H1 (cell line): ENCODE results near the gene HMCN2. TPM values are rescaled to one million over a fixed set of nuclear protein-coding genes. Genes with fewer than 3 reads are reported as not detected.

Experiments
- SP2 ChIP-seq: IDR thresholded peaks from 2 replicates; pipeline ENCODE4 v1.6.1; 2012; ENCODE audit warnings: mild to moderate bottlenecking, low read length, inconsistent platforms
- YY1 ChIP-seq: IDR thresholded peaks from 2 replicates; pipeline ENCODE4 v1.6.1; 2011; ENCODE audit warnings: low read depth, mild to moderate bottlenecking, low read length
- polyA plus RNA-seq, 7 experiments: library from polyadenylated mRNA; depleted of rRNA in 3 of 7; stranded (reverse) in 5 of 7; unstranded in 2 of 7; fragments of >200 nt in 5 of 7; fragments of 200-250 nt in 2 of 7; gene quantifications; 1 replicate in 5 of 7; 2 replicates in 1 of 7; 4 replicates in 1 of 7; pipeline versions ENCODE4 v1.2.1 to v1.2.3, GENCODE V29; 2011 to 2013; ENCODE audit warnings: missing spikeins in 2 of 7, mixed read lengths in 2 of 7
- total RNA-seq: library from RNA; stranded (reverse); fragmentation: NEBNext Ultra II Directional; extraction: Animal tissue kit (Norgen Biotek cat#: 25700); gene quantifications from 2 replicates; pipeline ENCODE4 v1.2.1, GENCODE V29; 2021
- TF ChIP-seq, protein P1 (sequence below): fragments of 300-600 bp; sonication (generic); IDR thresholded peaks from 2 replicates; pipeline ENCODE4 v1.7.1; 2012; ENCODE audit warnings: low read length, moderate library complexity, mild to moderate bottlenecking, inconsistent platforms; ENCODE audit not compliant: insufficient replicate concordance
- TF ChIP-seq, protein P2 (sequence below): IDR thresholded peaks from 2 replicates; pipeline ENCODE4 v1.6.1; 2012; ENCODE audit warnings: inconsistent platforms

The HMCN2 gene
- total and polyA plus RNA-seq, 2 of the 8 experiments (the other 6 are each of a cell fraction or from before 2014, with no cell fraction given) = 5.0 to 9.1 TPM

DNA sequence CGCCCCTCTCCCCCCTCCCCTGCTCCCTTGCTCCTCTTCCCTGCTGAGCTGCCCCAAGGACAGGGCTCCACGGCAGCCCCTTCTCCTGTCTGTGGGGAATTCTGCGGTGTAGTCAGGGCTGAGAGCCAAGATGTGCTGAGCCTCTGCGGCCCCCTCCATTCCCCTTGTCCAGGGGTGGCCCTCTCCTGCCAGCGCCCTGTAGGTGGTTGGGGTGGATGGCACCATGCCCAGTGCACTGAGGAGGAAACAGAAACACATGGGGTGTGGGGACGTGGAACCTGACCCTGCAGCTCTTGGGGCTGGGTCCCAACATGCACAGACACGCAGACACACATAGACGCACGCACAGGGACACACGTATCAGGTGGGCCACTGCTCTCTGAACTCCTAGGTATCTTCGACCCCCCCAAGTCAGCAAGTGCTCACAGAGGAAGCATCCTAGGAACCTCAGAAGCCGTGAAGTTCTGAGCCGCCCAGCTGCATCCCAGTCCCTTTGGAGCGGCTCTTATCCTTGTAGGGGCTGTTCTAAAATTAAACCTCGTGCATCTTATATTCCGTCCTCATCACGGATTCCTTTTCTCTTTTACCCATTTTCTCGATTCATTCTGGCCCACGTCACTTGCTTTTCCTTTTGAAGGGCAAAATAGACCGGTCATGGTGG is 64.8 kb downstream of the HMCN2 start (continued):
- TF ChIP-seq, protein P1, sequence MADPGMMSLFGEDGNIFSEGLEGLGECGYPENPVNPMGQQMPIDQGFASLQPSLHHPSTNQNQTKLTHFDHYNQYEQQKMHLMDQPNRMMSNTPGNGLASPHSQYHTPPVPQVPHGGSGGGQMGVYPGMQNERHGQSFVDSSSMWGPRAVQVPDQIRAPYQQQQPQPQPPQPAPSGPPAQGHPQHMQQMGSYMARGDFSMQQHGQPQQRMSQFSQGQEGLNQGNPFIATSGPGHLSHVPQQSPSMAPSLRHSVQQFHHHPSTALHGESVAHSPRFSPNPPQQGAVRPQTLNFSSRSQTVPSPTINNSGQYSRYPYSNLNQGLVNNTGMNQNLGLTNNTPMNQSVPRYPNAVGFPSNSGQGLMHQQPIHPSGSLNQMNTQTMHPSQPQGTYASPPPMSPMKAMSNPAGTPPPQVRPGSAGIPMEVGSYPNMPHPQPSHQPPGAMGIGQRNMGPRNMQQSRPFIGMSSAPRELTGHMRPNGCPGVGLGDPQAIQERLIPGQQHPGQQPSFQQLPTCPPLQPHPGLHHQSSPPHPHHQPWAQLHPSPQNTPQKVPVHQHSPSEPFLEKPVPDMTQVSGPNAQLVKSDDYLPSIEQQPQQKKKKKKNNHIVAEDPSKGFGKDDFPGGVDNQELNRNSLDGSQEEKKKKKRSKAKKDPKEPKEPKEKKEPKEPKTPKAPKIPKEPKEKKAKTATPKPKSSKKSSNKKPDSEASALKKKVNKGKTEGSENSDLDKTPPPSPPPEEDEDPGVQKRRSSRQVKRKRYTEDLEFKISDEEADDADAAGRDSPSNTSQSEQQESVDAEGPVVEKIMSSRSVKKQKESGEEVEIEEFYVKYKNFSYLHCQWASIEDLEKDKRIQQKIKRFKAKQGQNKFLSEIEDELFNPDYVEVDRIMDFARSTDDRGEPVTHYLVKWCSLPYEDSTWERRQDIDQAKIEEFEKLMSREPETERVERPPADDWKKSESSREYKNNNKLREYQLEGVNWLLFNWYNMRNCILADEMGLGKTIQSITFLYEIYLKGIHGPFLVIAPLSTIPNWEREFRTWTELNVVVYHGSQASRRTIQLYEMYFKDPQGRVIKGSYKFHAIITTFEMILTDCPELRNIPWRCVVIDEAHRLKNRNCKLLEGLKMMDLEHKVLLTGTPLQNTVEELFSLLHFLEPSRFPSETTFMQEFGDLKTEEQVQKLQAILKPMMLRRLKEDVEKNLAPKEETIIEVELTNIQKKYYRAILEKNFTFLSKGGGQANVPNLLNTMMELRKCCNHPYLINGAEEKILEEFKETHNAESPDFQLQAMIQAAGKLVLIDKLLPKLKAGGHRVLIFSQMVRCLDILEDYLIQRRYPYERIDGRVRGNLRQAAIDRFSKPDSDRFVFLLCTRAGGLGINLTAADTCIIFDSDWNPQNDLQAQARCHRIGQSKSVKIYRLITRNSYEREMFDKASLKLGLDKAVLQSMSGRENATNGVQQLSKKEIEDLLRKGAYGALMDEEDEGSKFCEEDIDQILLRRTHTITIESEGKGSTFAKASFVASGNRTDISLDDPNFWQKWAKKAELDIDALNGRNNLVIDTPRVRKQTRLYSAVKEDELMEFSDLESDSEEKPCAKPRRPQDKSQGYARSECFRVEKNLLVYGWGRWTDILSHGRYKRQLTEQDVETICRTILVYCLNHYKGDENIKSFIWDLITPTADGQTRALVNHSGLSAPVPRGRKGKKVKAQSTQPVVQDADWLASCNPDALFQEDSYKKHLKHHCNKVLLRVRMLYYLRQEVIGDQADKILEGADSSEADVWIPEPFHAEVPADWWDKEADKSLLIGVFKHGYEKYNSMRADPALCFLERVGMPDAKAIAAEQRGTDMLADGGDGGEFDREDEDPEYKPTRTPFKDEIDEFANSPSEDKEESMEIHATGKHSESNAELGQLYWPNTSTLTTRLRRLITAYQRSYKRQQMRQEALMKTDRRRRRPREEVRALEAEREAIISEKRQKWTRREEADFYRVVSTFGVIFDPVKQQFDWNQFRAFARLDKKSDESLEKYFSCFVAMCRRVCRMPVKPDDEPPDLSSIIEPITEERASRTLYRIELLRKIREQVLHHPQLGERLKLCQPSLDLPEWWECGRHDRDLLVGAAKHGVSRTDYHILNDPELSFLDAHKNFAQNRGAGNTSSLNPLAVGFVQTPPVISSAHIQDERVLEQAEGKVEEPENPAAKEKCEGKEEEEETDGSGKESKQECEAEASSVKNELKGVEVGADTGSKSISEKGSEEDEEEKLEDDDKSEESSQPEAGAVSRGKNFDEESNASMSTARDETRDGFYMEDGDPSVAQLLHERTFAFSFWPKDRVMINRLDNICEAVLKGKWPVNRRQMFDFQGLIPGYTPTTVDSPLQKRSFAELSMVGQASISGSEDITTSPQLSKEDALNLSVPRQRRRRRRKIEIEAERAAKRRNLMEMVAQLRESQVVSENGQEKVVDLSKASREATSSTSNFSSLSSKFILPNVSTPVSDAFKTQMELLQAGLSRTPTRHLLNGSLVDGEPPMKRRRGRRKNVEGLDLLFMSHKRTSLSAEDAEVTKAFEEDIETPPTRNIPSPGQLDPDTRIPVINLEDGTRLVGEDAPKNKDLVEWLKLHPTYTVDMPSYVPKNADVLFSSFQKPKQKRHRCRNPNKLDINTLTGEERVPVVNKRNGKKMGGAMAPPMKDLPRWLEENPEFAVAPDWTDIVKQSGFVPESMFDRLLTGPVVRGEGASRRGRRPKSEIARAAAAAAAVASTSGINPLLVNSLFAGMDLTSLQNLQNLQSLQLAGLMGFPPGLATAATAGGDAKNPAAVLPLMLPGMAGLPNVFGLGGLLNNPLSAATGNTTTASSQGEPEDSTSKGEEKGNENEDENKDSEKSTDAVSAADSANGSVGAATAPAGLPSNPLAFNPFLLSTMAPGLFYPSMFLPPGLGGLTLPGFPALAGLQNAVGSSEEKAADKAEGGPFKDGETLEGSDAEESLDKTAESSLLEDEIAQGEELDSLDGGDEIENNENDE = no peak
- TF ChIP-seq YY1 = no peak
- no peak for TF ChIP-seq SP2
- TF ChIP-seq, protein P2, sequence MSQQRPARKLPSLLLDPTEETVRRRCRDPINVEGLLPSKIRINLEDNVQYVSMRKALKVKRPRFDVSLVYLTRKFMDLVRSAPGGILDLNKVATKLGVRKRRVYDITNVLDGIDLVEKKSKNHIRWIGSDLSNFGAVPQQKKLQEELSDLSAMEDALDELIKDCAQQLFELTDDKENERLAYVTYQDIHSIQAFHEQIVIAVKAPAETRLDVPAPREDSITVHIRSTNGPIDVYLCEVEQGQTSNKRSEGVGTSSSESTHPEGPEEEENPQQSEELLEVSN = no peak
